H1 (cell line): Measurements from ENCODE around the gene FHOD1. TPM values are rescaled to one million over a fixed set of nuclear protein-coding genes. Genes with fewer than 3 reads are reported as not detected.

Experiments
- ASH2L ChIP-seq: fragments of 200-600, 300-600 bp; sonication (generic); IDR thresholded peaks from one replicate; pipeline ENCODE4 v1.7.1; 2017; ENCODE audit warnings: low read length
- CBX5 ChIP-seq: fragments of 300-800, 300-1000 bp; sonication (generic); IDR thresholded peaks from 2 replicates; pipeline ENCODE4 v1.7.1; 2016; ENCODE audit warnings: antibody characterized with exemption, low read length, low read depth
- CHD1 ChIP-seq: IDR thresholded peaks from 2 replicates; pipeline ENCODE4 v1.6.1; 2012; ENCODE audit warnings: low read depth, low read length, improper control_type of control experiment
- CHD7 ChIP-seq: fragments of 300-600 bp; sonication (generic); IDR thresholded peaks from 2 replicates; pipeline ENCODE4 v1.7.1; 2012; ENCODE audit warnings: low read length, moderate library complexity, mild to moderate bottlenecking, inconsistent platforms; ENCODE audit not compliant: insufficient replicate concordance
- GTF2F1 ChIP-seq: IDR thresholded peaks from 2 replicates; pipeline ENCODE4 v1.6.1; 2012; ENCODE audit warnings: low read depth, low read length, improper control_type of control experiment, borderline replicate concordance
- KDM5A ChIP-seq: fragments of 200-600 bp; IDR thresholded peaks from 2 replicates; pipeline ENCODE4 v1.7.1; 2012; ENCODE audit warnings: mild to moderate bottlenecking, low read length, inconsistent platforms, mixed read lengths
- MAX ChIP-seq: IDR thresholded peaks from 2 replicates; pipeline ENCODE4 v1.6.1; 2012; ENCODE audit warnings: inconsistent platforms
- TAF7 ChIP-seq: optimal IDR thresholded peaks from 2 replicates; pipeline ENCODE3; 2011; ENCODE audit warnings: low read depth, mild to moderate bottlenecking, inconsistent platforms, low read length, moderate library complexity, borderline replicate concordance
- YY1 ChIP-seq: IDR thresholded peaks from 2 replicates; pipeline ENCODE4 v1.6.1; 2011; ENCODE audit warnings: low read depth, mild to moderate bottlenecking, low read length
- polyA plus RNA-seq, 7 experiments: library from polyadenylated mRNA; depleted of rRNA in 3 of 7; stranded (reverse) in 5 of 7; unstranded in 2 of 7; fragments of >200 nt in 5 of 7; fragments of 200-250 nt in 2 of 7; gene quantifications; 1 replicate in 5 of 7; 2 replicates in 1 of 7; 4 replicates in 1 of 7; pipeline versions ENCODE4 v1.2.1 to v1.2.3, GENCODE V29; 2011 to 2013; ENCODE audit warnings: missing spikeins in 2 of 7, mixed read lengths in 2 of 7
- total RNA-seq: library from RNA; stranded (reverse); fragmentation: NEBNext Ultra II Directional; extraction: Animal tissue kit (Norgen Biotek cat#: 25700); gene quantifications from 2 replicates; pipeline ENCODE4 v1.2.1, GENCODE V29; 2021

FHOD1 gene
- total and polyA plus RNA-seq, 2 of the 8 experiments (the other 6 are each of a cell fraction or from before 2014, with no cell fraction given) = 31.3 to 60.7 TPM

- TF ChIP-seq CHD7 (no peak), KDM5A (no peak; the same call in 1 of the 2 replicates), ASH2L (peak; percentile 35), CHD1 (no peak), TAF7 (no peak), GTF2F1 (no peak), YY1 (peak; percentile 72), MAX (peak; percentile 77), CBX5 (no peak)
These were observed 55.1 kb downstream of the FHOD1 start, which contains the start of gene E2F4 (continued) for GRCh38 chr16:67191995-67192681.
